Measurements from ENCODE around the gene GOLGA6L24.
"Not testable (repeated sequence)": the region's sequence is repeated elsewhere in the genome, so short reads cannot be mapped to it uniquely, and the experiment has no call there.

The GOLGA6L24 gene

GRCh38 chr15:28357984-28358383 is at the start of gene GOLGA6L24:
GOLGA6L24 (minus strand) TSS chr15:28358084; CDS start chr15:28358023, 61 bp downstream.
- DNase-seq, result not testable (repeated sequence)

DNA sequence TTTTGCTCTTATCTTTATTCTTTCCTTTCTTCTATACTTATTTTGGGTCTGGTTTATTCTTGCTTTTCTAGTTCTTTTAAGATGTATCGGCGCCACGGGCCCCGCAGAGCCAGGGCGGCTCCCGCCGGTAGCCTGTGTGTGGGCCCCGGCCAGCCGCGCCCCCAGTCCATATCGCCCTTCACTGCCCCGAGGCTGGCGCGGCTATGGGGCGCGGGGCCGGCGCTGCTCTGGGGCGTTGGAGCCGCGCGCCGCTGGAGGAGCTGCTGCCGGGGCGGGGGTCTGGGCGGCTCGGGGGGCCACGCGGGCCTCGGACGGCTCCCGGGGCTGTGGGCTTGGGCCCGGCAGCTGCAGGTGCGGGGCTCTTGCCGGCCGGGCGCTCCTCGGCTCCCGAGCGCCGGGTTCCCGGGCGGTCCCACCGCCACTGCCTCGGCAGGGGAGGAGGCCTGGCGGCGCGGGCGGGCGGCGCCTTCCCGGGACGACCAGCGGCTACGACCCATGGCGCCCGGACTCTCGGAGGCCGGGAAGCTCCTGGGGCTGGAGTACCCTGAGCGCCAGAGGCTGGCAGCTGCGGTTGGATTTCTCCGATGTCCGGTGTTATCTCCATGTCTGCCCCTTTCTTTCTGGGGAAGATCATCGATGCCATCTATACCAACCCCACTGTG is 45.0 kb upstream of the GOLGA6L24 start:
- not testable (repeated sequence) for DNase-seq

- DNase-seq, result not testable (repeated sequence)
These were observed 38.1 kb upstream of the GOLGA6L24 start for GRCh38 chr15:28396022-28396421.

DNA sequence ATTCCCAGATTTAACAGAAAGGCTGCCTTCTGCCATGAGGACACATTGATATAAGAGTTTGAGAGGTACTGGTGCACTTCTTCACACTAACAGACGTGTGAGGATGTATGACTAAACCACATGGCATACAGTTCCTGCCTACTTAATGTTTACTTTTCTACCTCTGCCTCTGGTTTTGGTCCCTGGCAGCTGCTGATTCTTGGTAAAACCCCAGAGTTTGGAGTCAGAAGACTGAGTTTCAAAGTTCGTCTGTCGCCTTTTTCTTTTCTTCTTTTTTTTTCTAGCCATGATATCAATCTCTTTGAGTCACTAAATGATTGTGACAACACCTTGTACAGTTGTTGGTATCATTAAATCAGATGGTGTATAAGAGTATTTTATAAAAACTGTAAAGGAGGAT is 22.2 kb upstream of the GOLGA6L24 start:
- DNase-seq, result not testable (repeated sequence)

- not testable (repeated sequence) for DNase-seq
These were observed 20.5 kb upstream of the GOLGA6L24 start, which contains the start of gene GOLGA8F for GRCh38 chr15:28378364-28378763. GOLGA8F (plus strand) TSS chr15:28378664; CDS start chr15:28378762, 98 bp downstream.

GRCh38 chr15:28365502-28365901 is 7.6 kb upstream of the GOLGA6L24 start:
- DNase-seq, result not testable (repeated sequence)

- DNase-seq, result not testable (repeated sequence)
These were observed 35.7 kb downstream of the GOLGA6L24 start, which contains the start of gene HERC2 for GRCh38 chr15:28322129-28322588. HERC2 (minus strand) TSS chr15:28322179; CDS start chr15:28321433, 746 bp downstream.

DNA sequence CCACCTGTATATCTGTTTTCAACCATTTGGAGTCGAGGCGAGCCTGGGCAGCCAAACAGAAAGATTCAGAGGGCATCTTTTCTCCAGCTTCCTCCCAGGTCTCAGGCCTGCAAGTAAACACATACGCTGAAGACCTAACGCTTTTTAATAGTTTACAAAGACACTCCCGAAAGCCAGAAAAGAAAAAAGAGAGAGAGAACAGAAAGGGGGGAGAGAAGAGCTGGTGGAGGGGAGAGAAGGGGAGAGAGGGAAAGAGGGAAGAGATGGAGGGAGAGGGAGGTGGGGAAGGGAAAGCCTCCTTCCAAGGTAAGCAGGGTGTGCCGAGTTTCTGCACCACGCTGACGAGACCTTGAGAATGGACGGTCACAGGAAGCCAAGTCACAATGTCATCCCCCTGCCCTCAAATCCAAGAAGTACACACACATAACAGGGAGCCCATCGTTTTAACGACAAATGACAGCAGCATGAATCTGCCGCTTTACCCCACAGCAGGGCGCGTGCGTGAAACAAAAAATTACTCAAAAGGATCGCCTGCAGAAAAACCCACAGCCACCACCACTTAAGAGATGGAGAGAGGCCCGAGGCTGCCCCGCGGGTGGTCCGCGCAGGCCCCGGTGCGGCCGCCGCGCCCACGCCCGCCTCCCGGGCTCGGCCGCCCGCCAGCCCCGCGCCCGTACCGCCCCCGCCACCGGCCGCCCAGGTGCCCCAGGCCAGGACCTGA is 36.4 kb downstream of the GOLGA6L24 start:
- DNase-seq, result not testable (repeated sequence)

GRCh38 chr15:28319725-28320124 is 38.2 kb downstream of the GOLGA6L24 start:
- DNase-seq, result not testable (repeated sequence)

GRCh38 chr15:28318828-28319227 is 39.1 kb downstream of the GOLGA6L24 start:
- not testable (repeated sequence) for DNase-seq

DNA sequence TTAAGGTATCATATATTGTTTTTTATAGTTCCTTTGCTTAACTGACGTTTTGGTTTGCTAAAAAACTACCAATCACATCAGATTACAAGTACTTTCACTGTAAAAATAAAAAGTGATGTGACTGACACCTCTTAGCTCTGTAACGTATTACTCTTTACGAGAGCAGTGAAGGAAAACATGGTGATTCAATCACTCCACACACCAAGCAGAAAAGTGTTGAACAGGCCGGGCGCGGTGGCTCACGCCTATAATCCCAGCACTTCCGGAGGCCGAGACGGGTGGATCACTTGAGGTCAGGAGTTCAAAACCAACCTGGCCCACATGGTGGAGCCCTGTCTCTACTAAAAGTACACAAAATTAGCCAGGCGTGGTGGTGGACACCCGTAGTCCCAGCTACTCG is 39.8 kb downstream of the GOLGA6L24 start:
- not testable (repeated sequence) for DNase-seq

- not testable (repeated sequence) for DNase-seq
These were observed 40.9 kb downstream of the GOLGA6L24 start for GRCh38 chr15:28316958-28317357.

DNA sequence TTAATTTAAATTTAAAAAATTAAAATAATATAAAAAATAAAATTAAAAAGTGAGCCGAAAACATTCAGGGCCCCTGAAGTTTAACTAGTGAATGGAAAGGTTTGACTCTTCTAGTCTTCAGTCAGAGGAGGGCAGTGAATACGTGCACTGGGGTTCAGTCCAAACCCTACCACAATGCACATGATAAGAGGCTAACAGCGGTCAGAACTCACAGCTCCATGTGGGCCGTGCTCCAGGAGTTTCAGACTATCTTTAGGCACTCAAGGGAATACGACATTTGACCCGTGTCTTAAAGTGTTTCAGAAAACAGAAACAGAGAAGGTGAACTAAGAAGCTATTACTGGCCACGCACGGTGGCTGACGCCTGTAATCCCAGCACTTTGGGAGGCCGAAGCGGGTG is 47.4 kb downstream of the GOLGA6L24 start:
- not testable (repeated sequence) for DNase-seq

- not testable (repeated sequence) for DNase-seq
These were observed 49.2 kb downstream of the GOLGA6L24 start for GRCh38 chr15:28308718-28309117.
